IMR-90 (cell line): Measurements from ENCODE around the gene METTL1. TPM values are rescaled to one million over a fixed set of nuclear protein-coding genes. Genes with fewer than 3 reads are reported as not detected.

ENCODE experiments used
- ATAC-seq: fragments of 200-7000 bp; cut with Tn5 transposase; 2 replicates; pipeline ENCODE4 v1.9.1; 2020; ENCODE audit warnings: low read depth, mild to moderate bottlenecking, moderate library complexity
- BruUV-seq: library from RNA; stranded (reverse); fragments of 400-500 nt; replicated peaks from 2 replicates; lab custom pipeline; 2021; lab: Mats Ljungman, UMichigan
- CTCF ChIA-PET: fragments of 300-600 bp; formaldehyde crosslinking; extraction: SDS; loops from one replicate; lab custom pipeline; 2021; ENCODE audit warnings: antibody characterized with exemption; lab: Yijun Ruan, JAX
- POLR2A ChIA-PET: fragments of 300-600 bp; sonication (Branson Sonifier 250); formaldehyde crosslinking; loops from one replicate; lab custom pipeline; 2022; ENCODE audit warnings: antibody characterized with exemption; ENCODE audit not compliant: unreplicated experiment; lab: Charles Lee
- DNase-seq: peaks from one replicate; pipeline ENCODE4 v3.0.0; 2013
- H2AFZ ChIP-seq: replicated peaks from 2 replicates; pipeline ENCODE3; 2013; ENCODE audit warnings: low read length, mild to moderate bottlenecking; ENCODE audit not compliant: poor library complexity
- H2AK5ac ChIP-seq: 2 replicates; pipeline ENCODE4 v1.6.1; 2013; ENCODE audit warnings: low read depth, low read length, inconsistent platforms
- H2AK9ac ChIP-seq: replicated peaks from 2 replicates; pipeline ENCODE3; 2013; ENCODE audit warnings: mild to moderate bottlenecking, low read depth, low read length, moderate library complexity; ENCODE audit not compliant: poor library complexity
- H2BK120ac ChIP-seq: 2 replicates; pipeline ENCODE4 v1.6.1; 2013; ENCODE audit warnings: low read depth, low read length, inconsistent platforms
- H2BK15ac ChIP-seq: 3 replicates; pipeline ENCODE4 v1.6.1; 2013; ENCODE audit warnings: low read depth, low read length, inconsistent platforms
- H2BK20ac ChIP-seq: 2 replicates; pipeline ENCODE4 v1.6.1; 2013; ENCODE audit warnings: low read depth, mild to moderate bottlenecking, inconsistent platforms, low read length, moderate library complexity
- H2BK5ac ChIP-seq: 2 replicates; pipeline ENCODE4 v1.6.1; 2013; ENCODE audit warnings: mild to moderate bottlenecking, low read depth, low read length, inconsistent platforms; ENCODE audit not compliant: poor library complexity, severe bottlenecking
- H3K14ac ChIP-seq: replicated peaks from 2 replicates; pipeline ENCODE4 v1.6.1; 2013; ENCODE audit warnings: low read depth, low read length, inconsistent platforms
- H3K18ac ChIP-seq: 2 replicates; pipeline ENCODE4 v1.6.1; 2013; ENCODE audit warnings: low read depth, low read length, control low read depth
- H3K23ac ChIP-seq: 2 replicates; pipeline ENCODE4 v1.6.1; 2013; ENCODE audit warnings: low read depth, low read length, inconsistent platforms
- H3K27ac ChIP-seq: 2 replicates; pipeline ENCODE4 v1.5.1; 2013; ENCODE audit warnings: mild to moderate bottlenecking, control low read depth, low read length; ENCODE audit not compliant: insufficient read depth
- H3K27me3 ChIP-seq: 2 replicates; pipeline ENCODE4 v1.6.1; 2013; ENCODE audit warnings: low read length; ENCODE audit not compliant: control insufficient read depth, insufficient read depth
- H3K36me3 ChIP-seq: 2 replicates; pipeline ENCODE4 v1.6.1; 2013; ENCODE audit warnings: low read length, mixed read lengths; ENCODE audit not compliant: control insufficient read depth, insufficient read depth
- H3K4ac ChIP-seq: 2 replicates; pipeline ENCODE4 v1.6.1; 2013; ENCODE audit warnings: low read depth, low read length, inconsistent platforms
- H3K4me1 ChIP-seq: 2 replicates; pipeline ENCODE4 v1.6.1; 2013; ENCODE audit warnings: low read length, mixed read lengths; ENCODE audit not compliant: control insufficient read depth, insufficient read depth
- H3K4me2 ChIP-seq: 2 replicates; pipeline ENCODE4 v1.6.1; 2013; ENCODE audit warnings: low read depth, mild to moderate bottlenecking, control low read depth, low read length, moderate library complexity
- H3K4me3 ChIP-seq: 2 replicates; pipeline ENCODE4 v1.5.1; 2013; ENCODE audit warnings: low read depth, mild to moderate bottlenecking, control low read depth, low read length, moderate library complexity; ENCODE audit not compliant: insufficient read depth
- H3K56ac ChIP-seq: 2 replicates; pipeline ENCODE4 v1.6.1; 2013; ENCODE audit warnings: low read length, inconsistent platforms; ENCODE audit not compliant: insufficient read depth; ENCODE audit errors: extremely low read depth
- H3K79me1 ChIP-seq, 2 experiments: 2 replicates each; pipeline ENCODE4 v1.6.1; 2013; ENCODE audit warnings: low read length in 2 of 2, inconsistent platforms in 1 of 2, low read depth in 1 of 2
- H3K9ac ChIP-seq: 2 replicates; pipeline ENCODE4 v1.6.1; 2013; ENCODE audit warnings: low read depth, low read length, control low read depth
- H3K9me1 ChIP-seq: 2 replicates; pipeline ENCODE4 v1.6.1; 2013; ENCODE audit warnings: low read length, inconsistent platforms; ENCODE audit not compliant: insufficient read depth
- H3K9me3 ChIP-seq: 2 replicates; pipeline ENCODE4 v1.6.1; 2013; ENCODE audit warnings: low read length; ENCODE audit not compliant: control insufficient read depth, insufficient read depth
- H4K20me1 ChIP-seq: 2 replicates; pipeline ENCODE4 v1.6.1; 2013; ENCODE audit warnings: low read length, inconsistent platforms; ENCODE audit not compliant: insufficient read depth
- H4K5ac ChIP-seq: 2 replicates; pipeline ENCODE4 v1.6.1; 2013; ENCODE audit warnings: mild to moderate bottlenecking, low read depth, low read length, control low read depth
- H4K8ac ChIP-seq, 2 experiments: 2 replicates each; pipeline ENCODE4 v1.6.1; 2013; ENCODE audit warnings: low read depth in 2 of 2, low read length in 2 of 2, control low read depth in 1 of 2, inconsistent platforms in 1 of 2
- H4K91ac ChIP-seq: 2 replicates; pipeline ENCODE4 v1.6.1; 2013; ENCODE audit warnings: low read depth, low read length, inconsistent platforms; ENCODE audit not compliant: insufficient read depth
- CEBPB ChIP-seq: IDR thresholded peaks from 2 replicates; pipeline ENCODE4 v1.6.1; 2012; ENCODE audit warnings: low read depth, low read length, improper control_type of control experiment
- CHD1 ChIP-seq: IDR thresholded peaks from 2 replicates; pipeline ENCODE4 v1.6.1; 2012; ENCODE audit warnings: low read depth, low read length, improper control_type of control experiment
- FOS ChIP-seq: fragments of 150-350 bp; IDR thresholded peaks from 2 replicates; pipeline ENCODE4 v1.6.1; 2016; ENCODE audit warnings: low read depth, low read length
- MAZ ChIP-seq: IDR thresholded peaks from 2 replicates; pipeline ENCODE4 v1.6.1; 2012; ENCODE audit warnings: low read depth, mild to moderate bottlenecking, low read length, improper control_type of control experiment, moderate library complexity, borderline replicate concordance
- MXI1 ChIP-seq: IDR thresholded peaks from 2 replicates; pipeline ENCODE4 v1.6.1; 2012; ENCODE audit warnings: low read depth, mild to moderate bottlenecking, low read length, moderate library complexity, borderline replicate concordance
- RCOR1 ChIP-seq: IDR thresholded peaks from 2 replicates; pipeline ENCODE4 v1.6.1; 2012; ENCODE audit warnings: mild to moderate bottlenecking, low read length, improper control_type of control experiment; ENCODE audit not compliant: insufficient replicate concordance
- RFX5 ChIP-seq: IDR thresholded peaks from 2 replicates; pipeline ENCODE4 v1.8.0; 2012; ENCODE audit warnings: low read depth, mild to moderate bottlenecking, low read length, moderate library complexity
- USF2 ChIP-seq: fragments of 150-350 bp; IDR thresholded peaks from 2 replicates; pipeline ENCODE4 v1.6.1; 2017; ENCODE audit warnings: mild to moderate bottlenecking, antibody characterized with exemption, low read length, low read depth
- WGBS, 2 experiments: methylation state at CpG; one replicate each; pipeline versions ENCODE4 v1.1.5 to v1.1.7; 2013; ENCODE audit warnings: missing lambda C conversion rate in 2 of 2; ENCODE audit not compliant: insufficient read length in 1 of 2; ENCODE audit errors: extremely low coverage in 2 of 2; 5-methylcytosine and 5-hydroxymethylcytosine counted together
- dilution Hi-C: fragments of 300-500 bp; cut with HindIII; formaldehyde crosslinking; loops from one replicate; pipeline ENCODE4 v1.14.3; 2018; ENCODE audit warnings: low sequenced_read_pairs; ENCODE audit not compliant: unreplicated experiment
- in situ Hi-C: fragments of 300-500 bp; cut with MboI; formaldehyde crosslinking; loops from 3 replicates; pipeline ENCODE4 v1.14.3; 2019; ENCODE audit warnings: low sequenced_read_pairs, inconsistent platforms, mixed read lengths
- intact Hi-C: fragments of 100-400 bp; cut with micrococcal nuclease; formaldehyde crosslinking; loops from 2 replicates; pipeline ENCODE4 v1.10.0; 2022
- polyA plus RNA-seq, 3 experiments: library from polyadenylated mRNA; depleted of rRNA; stranded (reverse); fragments of >200 nt; gene quantifications; 2 replicates each; pipeline ENCODE4 v1.2.3, GENCODE V29; 2012; ENCODE audit warnings: low replicate concordance in 1 of 3
- total RNA-seq: library from RNA; depleted of rRNA; stranded (reverse); fragments of >200 nt; gene quantifications from 2 replicates; pipeline ENCODE4 v1.2.3, GENCODE V29; 2012
- TF ChIP-seq, protein P1 (sequence below): conservative IDR thresholded peaks from 2 replicates; pipeline ENCODE4 v1.5.1; 2012; ENCODE audit warnings: mild to moderate bottlenecking, low read depth, low read length, improper control_type of control experiment

METTL1 gene
- total and polyA plus RNA-seq, 2 of the 4 experiments (the other 2 are of a cell fraction) = 12.4 to 27.5 TPM

- H2BK5ac ChIP-seq = peak overlapping the region; percentile 53
- WGBS, 2 experiments = 15% methylated on average over 5 of the region's 21 CpGs; no CpG with 5 or more reads in 1 of the 2 experiments
- peak overlapping the region; percentile 82 for H3K14ac ChIP-seq
- peak overlapping the region; percentile 65; the same call in 1 of the 2 replicates for H3K56ac ChIP-seq
- intact Hi-C loops = no loop called here
- peak overlapping the region; percentile 42; the same call in 1 of the 2 replicates for H3K23ac ChIP-seq
- H3K9me1 ChIP-seq = peaks cover 6% of the 10 kb centered on the region
- peak overlapping the region; percentile 32 for H4K5ac ChIP-seq
- BruUV-seq = no TSS peak
- H2BK120ac ChIP-seq = peak overlapping the region; percentile 75
- ATAC-seq = peak; percentile 63
- POLR2A ChIA-PET = interaction anchor here (1.0 to 1.1 kb wide), 2 partner anchors 18 to 28 kb away, joined by 4 to 5 read pairs; partner anchors contain the start of genes EEF1AKMT3 and METTL1
- H3K9me3 ChIP-seq = peaks cover under 1% of the 10 kb centered on the region; the same call in 1 of the 2 replicates
- peak overlapping the region; percentile 74 for H3K27ac ChIP-seq
- no peak overlapping the region; the same call in 2 of the 3 replicates for H2BK15ac ChIP-seq
- TF ChIP-seq, protein P1, sequence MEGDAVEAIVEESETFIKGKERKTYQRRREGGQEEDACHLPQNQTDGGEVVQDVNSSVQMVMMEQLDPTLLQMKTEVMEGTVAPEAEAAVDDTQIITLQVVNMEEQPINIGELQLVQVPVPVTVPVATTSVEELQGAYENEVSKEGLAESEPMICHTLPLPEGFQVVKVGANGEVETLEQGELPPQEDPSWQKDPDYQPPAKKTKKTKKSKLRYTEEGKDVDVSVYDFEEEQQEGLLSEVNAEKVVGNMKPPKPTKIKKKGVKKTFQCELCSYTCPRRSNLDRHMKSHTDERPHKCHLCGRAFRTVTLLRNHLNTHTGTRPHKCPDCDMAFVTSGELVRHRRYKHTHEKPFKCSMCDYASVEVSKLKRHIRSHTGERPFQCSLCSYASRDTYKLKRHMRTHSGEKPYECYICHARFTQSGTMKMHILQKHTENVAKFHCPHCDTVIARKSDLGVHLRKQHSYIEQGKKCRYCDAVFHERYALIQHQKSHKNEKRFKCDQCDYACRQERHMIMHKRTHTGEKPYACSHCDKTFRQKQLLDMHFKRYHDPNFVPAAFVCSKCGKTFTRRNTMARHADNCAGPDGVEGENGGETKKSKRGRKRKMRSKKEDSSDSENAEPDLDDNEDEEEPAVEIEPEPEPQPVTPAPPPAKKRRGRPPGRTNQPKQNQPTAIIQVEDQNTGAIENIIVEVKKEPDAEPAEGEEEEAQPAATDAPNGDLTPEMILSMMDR = no peak
- TF ChIP-seq RFX5 (no peak), RCOR1 (peak; percentile 57), CHD1 (no peak), CEBPB (peak; percentile 97), FOS (no peak), MAZ (peak; percentile 26; the same call in 1 of the 2 replicates), USF2 (no peak), MXI1 (no peak)
- H3K4ac ChIP-seq = peak overlapping the region; percentile 75
- no peak overlapping the region for H2BK20ac ChIP-seq
- peaks cover 29% of the 10 kb centered on the region for H3K27me3 ChIP-seq
- CTCF ChIA-PET = interaction anchor here (1.9 kb wide), 1 partner anchor 8 kb away, joined by 6 read pairs; no protein-coding TSS in a partner anchor
- H3K9ac ChIP-seq = peak overlapping the region; percentile 61; the same call in 1 of the 2 replicates
- peak overlapping the region; percentile 22 to 94 for H4K8ac ChIP-seq
- H2AK9ac ChIP-seq = peak overlapping the region; percentile 88
- peaks cover 14% of the 10 kb centered on the region for H3K36me3 ChIP-seq
- 0 out of 2 replicates have a peak overlapping the region, but pooled peaks have one; percentile 43 for H4K91ac ChIP-seq
- in situ Hi-C loops = no loop called here
- H4K20me1 ChIP-seq = no peaks in the 10 kb centered on the region
- H3K18ac ChIP-seq = peak overlapping the region; percentile 8; the same call in 1 of the 2 replicates
- peaks cover 13 to 30% of the 10 kb centered on the region in 2 experiments; a peak in 3 of 4 replicates for H3K79me1 ChIP-seq
- H2AFZ ChIP-seq = peak overlapping the region; percentile 96
- peak; percentile 85 for DNase-seq
- H3K4me1 ChIP-seq = peaks cover 3% of the 10 kb centered on the region
- dilution Hi-C loops = no loop called here
- peak overlapping the region; percentile 68 for H2AK5ac ChIP-seq
- peak overlapping the region; percentile 69 for H3K4me3 ChIP-seq
- H3K4me2 ChIP-seq = peak overlapping the region; percentile 34
Measured at GRCh38 chr12:57744194-57744776, 27.6 kb downstream of the METTL1 start.
